T-helper 9 cell (primary cell): ENCODE results near the gene GATAD1.

Source experiments
- DNase-seq: peaks from one replicate; pipeline ENCODE4 v3.0.0-alpha.2; 2020

Gene GATAD1

DNA sequence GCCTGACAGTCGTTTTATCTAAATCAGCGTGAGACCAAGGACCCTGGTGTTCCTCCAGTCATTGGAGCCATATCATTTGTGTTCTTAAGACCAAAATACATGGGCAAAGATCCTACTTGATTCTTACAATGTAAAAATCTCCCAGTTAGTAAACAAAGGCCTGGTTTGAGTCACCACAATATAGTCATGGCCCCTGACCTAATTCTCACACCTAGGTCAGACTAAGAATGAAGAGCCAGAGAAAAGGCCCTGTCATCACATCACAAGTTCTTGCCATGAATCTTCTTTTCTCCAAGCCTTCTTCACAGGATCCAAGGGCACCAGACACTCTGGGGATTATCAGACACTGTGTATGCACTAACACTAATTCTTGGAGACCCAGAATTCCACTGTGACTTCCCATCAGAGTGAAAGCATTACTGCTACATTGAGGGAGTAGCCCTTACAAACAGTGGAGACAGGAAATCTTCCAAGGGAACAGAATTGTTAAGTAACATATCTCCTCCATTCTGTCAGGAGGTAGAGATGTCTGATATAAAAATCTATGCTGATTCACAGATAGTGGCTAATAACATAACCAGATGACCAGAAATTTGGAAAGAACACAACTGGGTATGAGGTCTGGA lies 38.1 kb downstream of the GATAD1 start:
- no peak for DNase-seq

DNA sequence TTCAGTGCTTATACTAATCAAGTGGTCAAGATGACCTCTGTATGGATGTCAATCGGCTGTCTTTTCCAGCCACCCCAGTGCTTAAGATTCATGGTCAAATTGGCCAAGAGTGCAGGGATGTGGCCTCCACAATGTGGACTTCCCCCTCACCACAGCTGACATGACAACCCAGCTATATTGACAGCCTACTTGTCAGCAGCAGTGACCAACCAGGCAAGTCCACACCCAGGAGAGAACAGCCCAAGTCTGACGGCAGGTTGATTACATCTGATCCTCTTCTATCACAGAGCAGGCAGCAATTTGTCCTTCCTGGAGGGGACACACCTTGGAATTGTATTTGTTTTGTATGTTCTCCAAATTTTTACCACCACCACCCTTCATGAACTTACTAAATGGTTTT lies 38.7 kb downstream of the GATAD1 start:
- no peak for DNase-seq

DNA sequence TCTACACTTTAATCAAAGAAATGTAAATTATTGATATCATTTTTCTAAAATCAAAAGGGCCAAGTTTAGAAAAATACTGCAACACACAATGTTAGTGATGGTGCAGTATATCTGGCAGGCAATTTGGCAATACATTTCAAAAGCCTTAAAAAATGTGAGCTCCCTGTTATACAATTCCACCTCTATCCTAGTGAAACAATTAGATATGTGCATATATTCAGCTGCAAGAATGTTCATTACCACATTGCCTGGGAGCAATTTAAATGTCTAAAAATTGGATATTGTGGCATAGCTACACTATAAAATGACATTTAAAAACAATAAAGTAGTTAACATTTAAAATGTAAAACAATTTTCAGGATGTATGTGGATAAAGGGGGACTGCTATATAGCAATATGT lies 40.5 kb downstream of the GATAD1 start:
- no peak for DNase-seq

DNA sequence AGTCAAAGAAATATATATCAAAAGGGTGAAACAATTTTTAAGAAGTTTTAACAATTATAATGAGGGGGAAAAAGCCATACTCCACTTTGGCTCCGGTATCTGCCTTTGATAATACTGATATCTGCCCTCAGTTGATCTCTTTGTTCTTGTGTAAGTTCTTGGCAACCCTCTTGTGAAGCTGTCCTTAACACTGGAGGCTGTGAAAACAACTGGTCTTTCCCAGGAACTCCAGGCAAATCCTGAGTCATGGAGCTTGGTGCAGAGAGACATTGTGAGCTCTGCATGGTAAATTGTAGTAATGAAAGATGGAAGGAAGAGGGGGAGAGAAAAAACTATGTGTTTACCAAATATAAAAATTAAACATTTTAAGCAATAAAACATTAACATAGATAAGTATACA lies 42.4 kb downstream of the GATAD1 start:
- DNase-seq, result no peak

DNA sequence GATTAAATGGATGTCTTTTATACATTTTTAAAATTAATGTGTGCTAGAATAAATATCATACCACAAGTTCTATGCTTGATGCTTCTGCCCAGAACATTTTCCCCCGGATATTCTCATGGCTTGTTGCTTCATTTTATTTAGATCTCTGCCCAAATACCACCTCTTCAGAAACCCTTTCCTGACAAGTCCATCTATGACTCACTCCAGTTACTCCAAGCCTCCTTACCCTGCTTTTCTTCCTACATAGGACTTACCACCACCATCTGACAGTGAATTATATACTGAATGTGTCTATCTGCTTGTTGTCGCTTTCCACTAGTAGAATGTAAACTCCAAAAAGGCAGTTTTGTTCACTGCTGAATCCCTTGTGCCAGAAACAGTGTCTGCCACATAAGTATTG lies 49.6 kb downstream of the GATAD1 start:
- no peak for DNase-seq

DNA sequence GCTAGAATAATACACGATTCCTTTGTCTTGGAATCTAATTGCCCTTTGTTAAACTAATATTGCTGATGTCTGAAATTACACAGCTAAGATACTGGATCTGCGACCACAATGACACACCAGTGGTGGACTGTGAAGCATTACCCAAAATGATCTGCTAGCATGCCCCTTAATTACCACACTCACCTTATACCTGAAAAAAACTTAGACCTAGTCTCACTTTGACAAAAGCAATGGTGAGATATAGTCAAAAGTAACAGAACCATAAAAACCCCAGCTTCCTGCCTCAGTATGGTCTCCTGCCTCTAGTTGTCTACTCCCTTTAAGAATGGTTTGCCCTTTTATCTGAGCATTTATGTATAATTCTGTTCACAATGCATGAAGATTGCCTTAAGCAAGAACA lies 51.3 kb downstream of the GATAD1 start:
- no peak for DNase-seq

DNA sequence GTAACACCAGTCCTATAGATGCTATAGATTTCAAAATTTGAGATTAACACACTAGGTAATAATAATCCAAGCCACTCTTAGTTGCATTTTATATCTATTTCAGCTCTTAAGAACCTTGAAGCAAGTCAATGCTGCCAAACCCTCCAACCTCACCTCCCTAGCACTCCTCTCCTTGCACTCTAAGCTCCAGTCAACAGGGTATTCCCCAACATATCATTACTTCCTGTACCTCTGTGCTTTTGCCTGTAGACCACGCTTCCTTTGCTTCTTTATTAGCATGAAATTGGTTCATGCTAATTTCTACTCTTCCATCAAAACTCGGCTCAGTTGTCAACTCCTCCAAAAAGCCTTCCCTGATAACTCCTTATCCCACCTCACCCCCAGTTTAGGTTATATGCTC lies 56.5 kb downstream of the GATAD1 start:
- DNase-seq, result no peak

DNA sequence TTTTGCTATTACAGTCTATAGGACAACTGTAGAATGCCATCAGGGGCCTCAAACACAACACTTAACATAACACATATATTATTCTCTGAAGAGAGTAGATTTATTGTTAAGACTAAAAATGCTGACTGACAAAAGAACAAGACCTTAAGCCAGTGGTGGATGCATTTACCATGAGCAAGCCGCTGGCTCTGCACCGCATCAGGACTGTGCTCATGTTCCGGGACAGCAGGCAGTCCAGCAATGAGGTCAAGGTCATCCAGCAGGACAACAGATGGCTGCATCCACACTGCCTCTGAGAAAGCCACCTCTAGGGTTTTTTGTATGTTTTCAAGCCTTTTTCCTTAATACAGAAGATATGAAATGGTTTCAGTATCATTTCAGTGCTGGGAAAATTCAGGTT lies 57.3 kb downstream of the GATAD1 start:
- no peak for DNase-seq

DNA sequence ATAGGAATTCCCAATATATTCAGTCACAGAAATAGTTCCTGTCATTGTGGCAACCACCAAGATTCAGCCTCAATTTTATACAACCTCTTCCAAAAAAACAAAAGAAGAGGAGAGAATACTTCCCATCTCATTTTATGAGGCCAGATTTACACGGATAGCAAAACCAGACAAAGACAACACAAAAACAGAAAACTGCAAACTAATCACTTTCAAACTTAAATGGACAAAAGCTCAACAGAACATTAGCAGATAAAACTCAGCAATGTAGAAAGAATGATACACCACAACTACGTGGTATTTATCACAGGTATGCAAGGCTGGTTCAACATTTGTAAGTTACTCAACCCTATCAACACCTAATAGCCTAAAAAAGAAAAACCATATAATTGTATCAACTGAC lies 59.1 kb downstream of the GATAD1 start:
- DNase-seq, result no peak

- DNase-seq, result no peak
Observed at GRCh38 chr7:92508946-92509345, 61.7 kb downstream of the GATAD1 start.
